Liver (tissue), 9 donors: ENCODE measurements around the gene LRRD1. TPM values are rescaled to one million over a fixed set of nuclear protein-coding genes. Genes with fewer than 3 reads are reported as not detected.

Experiments used
- DNase-seq: peaks from one replicate; pipeline ENCODE4 v3.0.0-alpha.2; 2017; ENCODE audit warnings: low spot score
- H3K27ac ChIP-seq, 2 donors: one replicate each; pipeline ENCODE4 v1.7.0; 2013; ENCODE audit warnings: inconsistent platforms in 2 of 2, low read length in 2 of 2, control low read depth in 1 of 2, low read depth in 1 of 2, mild to moderate bottlenecking in 1 of 2
- H3K27me3 ChIP-seq, 4 donors: one replicate each; pipeline versions ENCODE4 v1.6.1 to v1.7.0; 2013; ENCODE audit warnings: low read length in 3 of 4, inconsistent platforms in 1 of 4, mild to moderate bottlenecking in 1 of 4, moderate library complexity in 1 of 4; ENCODE audit not compliant: control insufficient read depth in 4 of 4, insufficient read depth in 4 of 4
- H3K36me3 ChIP-seq, 4 donors: one replicate each; pipeline versions ENCODE4 v1.6.1 to v1.7.0; 2013; ENCODE audit warnings: low read length in 3 of 4, mild to moderate bottlenecking in 3 of 4, low read depth in 1 of 4, moderate library complexity in 1 of 4; ENCODE audit not compliant: control insufficient read depth in 4 of 4, insufficient read depth in 3 of 4
- H3K4me1 ChIP-seq, 4 donors: one replicate each; pipeline versions ENCODE4 v1.6.1 to v1.7.0; 2013; ENCODE audit warnings: low read length in 3 of 4, mild to moderate bottlenecking in 3 of 4, moderate library complexity in 1 of 4; ENCODE audit not compliant: control insufficient read depth in 4 of 4, insufficient read depth in 4 of 4
- H3K4me3 ChIP-seq, 3 donors: one replicate each; pipeline versions ENCODE4 v1.6.1 to v1.7.0; 2013; ENCODE audit warnings: low read length in 3 of 3, control low read depth in 1 of 3, low read depth in 1 of 3, mild to moderate bottlenecking in 1 of 3
- H3K9ac ChIP-seq, 2 donors: one replicate each; pipeline ENCODE4 v1.7.0; 2013; ENCODE audit warnings: low read length in 2 of 2, mild to moderate bottlenecking in 2 of 2, moderate library complexity in 2 of 2, control low read depth in 1 of 2, low read depth in 1 of 2
- H3K9me3 ChIP-seq, 4 donors: one replicate each; pipeline versions ENCODE4 v1.6.1 to v1.7.0; 2013; ENCODE audit warnings: low read length in 3 of 4; ENCODE audit not compliant: control insufficient read depth in 4 of 4
- ATF3 ChIP-seq: IDR thresholded peaks from 2 replicates; pipeline ENCODE4 v1.6.1; 2016; ENCODE audit warnings: antibody characterized with exemption
- CTCF ChIP-seq: fragments of 150-350 bp; IDR thresholded peaks from 2 replicates; pipeline ENCODE4 v1.5.1; 2017; ENCODE audit warnings: improper control_type of control experiment, low read depth, low read length; ENCODE audit not compliant: missing input control
- EGR1 ChIP-seq, 2 donors: IDR thresholded peaks; 2 replicates each; pipeline ENCODE4 v1.6.1; 2016 to 2018; ENCODE audit warnings: antibody characterized with exemption in 2 of 2, low read depth in 2 of 2
- FOXA1 ChIP-seq: IDR thresholded peaks from 2 replicates; pipeline ENCODE4 v1.6.1; 2016; ENCODE audit warnings: antibody characterized with exemption
- FOXA2 ChIP-seq: IDR thresholded peaks from 2 replicates; pipeline ENCODE4 v1.6.1; 2016; ENCODE audit warnings: antibody characterized with exemption
- GABPA ChIP-seq, 2 donors: IDR thresholded peaks in 1 of 2; conservative IDR thresholded peaks in 1 of 2; 2 replicates each; pipeline ENCODE4 v1.6.1; 2016; ENCODE audit warnings: antibody characterized with exemption in 2 of 2, mild to moderate bottlenecking in 1 of 2, moderate library complexity in 1 of 2
- HNF4A ChIP-seq, 2 donors: conservative IDR thresholded peaks; 2 replicates each; pipeline ENCODE4 v1.6.1; 2016; ENCODE audit warnings: antibody characterized with exemption in 2 of 2, mild to moderate bottlenecking in 2 of 2
- HNF4G ChIP-seq: IDR thresholded peaks from 2 replicates; pipeline ENCODE4 v1.6.1; 2016; ENCODE audit warnings: antibody characterized with exemption
- JUND ChIP-seq, 2 donors: IDR thresholded peaks; 2 replicates each; pipeline ENCODE4 v1.6.1; 2016; ENCODE audit warnings: antibody characterized with exemption in 2 of 2
- MAX ChIP-seq: IDR thresholded peaks from 2 replicates; pipeline ENCODE4 v1.6.1; 2016; ENCODE audit warnings: antibody characterized with exemption
- NR2F2 ChIP-seq: IDR thresholded peaks from 2 replicates; pipeline ENCODE4 v1.6.1; 2016; ENCODE audit warnings: antibody characterized with exemption
- RAD21 ChIP-seq, 2 donors: IDR thresholded peaks; 2 replicates each; pipeline ENCODE4 v1.6.1; 2016; ENCODE audit warnings: antibody characterized with exemption in 2 of 2, mild to moderate bottlenecking in 2 of 2
- REST ChIP-seq: IDR thresholded peaks from 2 replicates; pipeline ENCODE4 v1.6.1; 2016; ENCODE audit warnings: antibody characterized with exemption, mild to moderate bottlenecking
- RXRA ChIP-seq, 2 donors: IDR thresholded peaks; 2 replicates each; pipeline ENCODE4 v1.6.1; 2017 to 2018; ENCODE audit warnings: antibody characterized with exemption in 2 of 2, mild to moderate bottlenecking in 1 of 2
- SP1 ChIP-seq: IDR thresholded peaks from 2 replicates; pipeline ENCODE4 v1.6.1; 2018; ENCODE audit warnings: antibody characterized with exemption, mild to moderate bottlenecking
- TAF1 ChIP-seq: conservative IDR thresholded peaks from 2 replicates; pipeline ENCODE4 v1.6.1; 2016; ENCODE audit warnings: antibody characterized with exemption, mild to moderate bottlenecking
- YY1 ChIP-seq: IDR thresholded peaks from 2 replicates; pipeline ENCODE4 v1.6.1; 2016; ENCODE audit warnings: antibody characterized with exemption, mild to moderate bottlenecking
- ZBTB33 ChIP-seq: IDR thresholded peaks from 2 replicates; pipeline ENCODE4 v1.6.1; 2016; ENCODE audit warnings: antibody characterized with exemption
- WGBS: extraction: QIAGEN DNeasy Blood & Tissue Kit; methylation state at CpG from one replicate; pipeline ENCODE4 v1.1.7; 2013; 5-methylcytosine and 5-hydroxymethylcytosine counted together
- polyA plus RNA-seq, 2 donors: library from polyadenylated mRNA; stranded (reverse) in 1 of 2; unstranded in 1 of 2; fragments of 200-250 nt in 1 of 2; fragments of >200 nt in 1 of 2; fragmentation: Nextera tagmentation in 1 of 2; extraction: Ambion mirVana in 1 of 2; gene quantifications; one replicate each; pipeline versions ENCODE4 v1.2.1 to v1.2.3, GENCODE V29; 2013 to 2015
- total RNA-seq, 2 donors: library from RNA; depleted of rRNA; stranded (reverse); fragments of >200 nt; gene quantifications; one replicate each; pipeline ENCODE4 v1.2.3, GENCODE V29; 2014
- donor health status: healthy.
- donor health status: healthy.
- donor health status: healthy.
- donor health status: healthy.
- donor health status: healthy.

The LRRD1 gene
- total and polyA plus RNA-seq, 4 donors = not detected

DNA sequence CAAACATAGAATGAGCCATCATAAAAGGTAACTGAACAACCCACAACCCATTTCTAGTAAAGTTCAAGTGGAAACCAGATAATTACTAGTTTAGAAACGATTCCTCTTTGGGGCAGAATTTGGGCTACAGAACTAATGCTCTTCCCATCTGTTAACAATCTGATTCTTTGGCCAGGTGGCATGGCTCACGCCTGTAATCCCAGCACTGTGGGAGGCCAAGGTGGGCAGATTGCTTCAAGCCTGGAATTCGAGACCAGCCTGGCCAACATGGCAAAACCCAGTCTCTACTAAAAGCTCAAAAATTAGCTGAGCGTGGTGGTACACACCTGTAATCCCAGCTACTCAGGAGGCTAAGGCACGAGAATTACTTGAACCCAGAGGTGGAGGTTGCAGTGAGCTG lies 63.1 kb downstream of the LRRD1 start:
- Histone ChIP-seq H3K36me3 (peaks cover 3 to 31% (median 24%) of the 10 kb centered on the region in 4 donors), H3K27ac (no peak overlapping the region), H3K27me3 (no peaks in the 10 kb centered on the region), H3K4me3 (no peak overlapping the region), H3K4me1 (peaks cover 0 to 4% (median under 1%) of the 10 kb centered on the region in 4 donors), H3K9me3 (no peaks in the 10 kb centered on the region), H3K9ac (no peak overlapping the region)
- no peak for DNase-seq
- WGBS = 95% methylated on average over 5 of the region's 5 CpGs
- TF ChIP-seq JUND (IDR thresholded peaks at IDR 0.05) = no peak
- no peak for TF ChIP-seq RXRA (IDR thresholded peaks at IDR 0.05)
- TF ChIP-seq MAX = no peak
- TF ChIP-seq FOXA1 = no peak
- TF ChIP-seq TAF1 = no peak
- TF ChIP-seq ZBTB33 = no peak
- no peak for TF ChIP-seq FOXA2
- no peak for TF ChIP-seq HNF4G
- TF ChIP-seq CTCF = no peak
- no peak for TF ChIP-seq RAD21 (IDR thresholded peaks at IDR 0.05)
- TF ChIP-seq YY1 = no peak
- no peak for TF ChIP-seq REST
- no peak for TF ChIP-seq EGR1 (IDR thresholded peaks at IDR 0.05; ENCODE audit: low read depth in 2 of 2)
- no peak for TF ChIP-seq NR2F2
- no peak for TF ChIP-seq GABPA (IDR thresholded peaks at IDR 0.05 in 1 of 2, conservative IDR thresholded peaks at IDR 0.05 in 1 of 2)
- TF ChIP-seq SP1 = no peak
- TF ChIP-seq HNF4A (conservative IDR thresholded peaks at IDR 0.05) = no peak
- TF ChIP-seq ATF3 = no peak
